IgD-negative memory B cell (primary cell): ENCODE data around the gene TTI1. TPM values are rescaled to one million over a fixed set of nuclear protein-coding genes. Genes with fewer than 3 reads are reported as not detected.

ENCODE experiments used
- H3K27ac Mint-ChIP-seq, 3 donors: one replicate each; pipeline ENCODE4 v1.8.0; 2020 to 2022; ENCODE audit warnings: mild to moderate bottlenecking in 3 of 3, mixed read lengths in 3 of 3, moderate library complexity in 1 of 3
- H3K27me3 Mint-ChIP-seq: one replicate; pipeline ENCODE4 v1.8.0; 2021; ENCODE audit warnings: mixed read lengths
- H3K36me3 Mint-ChIP-seq: one replicate; pipeline ENCODE4 v1.8.0; 2020; ENCODE audit warnings: mild to moderate bottlenecking, mixed read lengths
- H3K4me1 Mint-ChIP-seq, 3 donors: one replicate each; pipeline ENCODE4 v1.8.0; 2020 to 2022; ENCODE audit warnings: mixed read lengths in 3 of 3, mild to moderate bottlenecking in 1 of 3
- H3K4me3 Mint-ChIP-seq, 4 donors: one replicate each; pipeline ENCODE4 v1.8.0; 2020 to 2022; ENCODE audit warnings: mild to moderate bottlenecking in 4 of 4, mixed read lengths in 4 of 4, moderate library complexity in 3 of 4
- H3K9me3 Mint-ChIP-seq, 3 donors: one replicate each; pipeline ENCODE4 v1.8.0; 2020 to 2021; ENCODE audit warnings: mixed read lengths in 3 of 3, mild to moderate bottlenecking in 1 of 3
- polyA plus RNA-seq: library from polyadenylated mRNA; unstranded; fragments of 300-500 nt; fragmentation: Illumina TruSeq; gene quantifications from one replicate; pipeline ENCODE4 v1.2.3, GENCODE V29; 2021

The TTI1 gene
- polyA plus RNA-seq, 1 donor from 2014 or later: 14.4 TPM

DNA sequence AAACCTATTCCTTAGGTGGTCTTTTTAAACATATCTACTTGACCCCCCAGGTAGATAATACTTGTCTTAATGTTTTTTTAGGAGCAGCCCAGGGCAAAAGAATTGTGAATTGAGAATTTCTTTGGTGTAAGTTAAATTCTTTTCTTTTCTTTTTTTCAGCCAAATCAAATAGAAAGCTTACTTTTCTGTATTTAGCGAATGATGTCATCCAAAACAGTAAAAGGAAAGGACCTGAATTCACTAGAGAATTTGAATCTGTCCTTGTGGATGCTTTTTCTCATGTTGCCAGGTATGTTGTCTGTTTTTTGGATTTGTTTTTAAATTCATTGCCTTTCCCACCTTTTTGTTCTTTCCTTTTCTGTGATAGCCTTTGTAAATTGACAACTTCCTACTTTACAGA is 7.0 kb upstream of the TTI1 start:
- H3K27me3 Mint-ChIP-seq: no peaks in the 10 kb centered on the region
- H3K4me3 Mint-ChIP-seq: no peak overlapping the region
- peaks cover 8% of the 10 kb centered on the region for H3K36me3 Mint-ChIP-seq
- H3K9me3 Mint-ChIP-seq: no peaks in the 10 kb centered on the region
- peak overlapping the region in 1 of 3 donors; percentile 53 for H3K27ac Mint-ChIP-seq
- H3K4me1 Mint-ChIP-seq: peaks cover 14 to 28% (median 26%) of the 10 kb centered on the region in 3 donors

DNA sequence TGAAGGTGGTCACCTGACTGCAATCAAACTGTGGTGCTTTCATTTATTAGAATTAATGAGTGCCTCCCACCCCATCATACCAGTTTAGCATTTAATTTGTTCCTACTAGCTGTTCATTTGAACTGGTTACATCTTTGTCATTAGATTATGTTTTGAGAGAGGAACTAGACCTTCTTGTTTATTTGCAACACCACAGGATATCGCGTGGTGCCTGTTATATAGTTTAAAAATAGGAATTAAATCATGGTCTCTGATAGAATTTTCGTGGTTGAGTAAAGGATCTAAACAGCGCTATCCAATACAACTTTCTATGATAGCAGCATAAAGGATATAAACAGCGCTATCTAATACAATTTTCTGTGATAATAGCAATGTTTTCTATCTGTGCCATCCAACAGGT is 3.1 kb upstream of the TTI1 start:
- H3K27me3 Mint-ChIP-seq: peaks cover 1% of the 10 kb centered on the region
- no peaks in the 10 kb centered on the region for H3K9me3 Mint-ChIP-seq
- peaks cover 2% of the 10 kb centered on the region for H3K36me3 Mint-ChIP-seq
- H3K4me1 Mint-ChIP-seq: peaks cover 38 to 54% (median 45%) of the 10 kb centered on the region in 3 donors
- H3K4me3 Mint-ChIP-seq: peak overlapping the region in 1 of 4 donors; percentile 100
- H3K27ac Mint-ChIP-seq: peak overlapping the region in 1 of 3 donors; percentile 100

DNA sequence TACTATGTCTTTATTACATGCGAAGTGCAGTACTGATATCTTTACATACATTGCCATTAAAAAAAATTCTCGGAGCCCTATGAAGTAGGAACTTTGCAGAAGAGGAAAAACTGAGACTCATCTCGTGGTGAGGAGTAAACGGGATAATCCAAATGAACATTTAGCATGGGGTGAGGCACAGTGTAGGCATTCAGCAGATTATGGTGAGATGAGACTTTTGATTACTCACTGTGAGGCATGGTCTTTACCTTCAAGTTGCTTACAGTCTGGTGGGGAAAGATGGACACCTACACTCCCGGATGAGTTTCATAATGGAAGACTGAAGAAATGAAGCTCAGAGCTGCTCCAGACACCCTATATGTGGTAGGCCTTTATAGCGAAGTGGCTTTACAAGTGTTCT is 1.7 kb upstream of the TTI1 start:
- H3K4me3 Mint-ChIP-seq: peak overlapping the region; percentile 96 to 100 (median 98)
- H3K9me3 Mint-ChIP-seq: no peaks in the 10 kb centered on the region
- H3K27me3 Mint-ChIP-seq: peaks cover 1% of the 10 kb centered on the region
- peaks cover 46 to 56% (median 53%) of the 10 kb centered on the region in 3 donors for H3K4me1 Mint-ChIP-seq
- peaks cover 2% of the 10 kb centered on the region for H3K36me3 Mint-ChIP-seq
- peak overlapping the region in 2 of 3 donors; percentile 95 to 100 for H3K27ac Mint-ChIP-seq

DNA sequence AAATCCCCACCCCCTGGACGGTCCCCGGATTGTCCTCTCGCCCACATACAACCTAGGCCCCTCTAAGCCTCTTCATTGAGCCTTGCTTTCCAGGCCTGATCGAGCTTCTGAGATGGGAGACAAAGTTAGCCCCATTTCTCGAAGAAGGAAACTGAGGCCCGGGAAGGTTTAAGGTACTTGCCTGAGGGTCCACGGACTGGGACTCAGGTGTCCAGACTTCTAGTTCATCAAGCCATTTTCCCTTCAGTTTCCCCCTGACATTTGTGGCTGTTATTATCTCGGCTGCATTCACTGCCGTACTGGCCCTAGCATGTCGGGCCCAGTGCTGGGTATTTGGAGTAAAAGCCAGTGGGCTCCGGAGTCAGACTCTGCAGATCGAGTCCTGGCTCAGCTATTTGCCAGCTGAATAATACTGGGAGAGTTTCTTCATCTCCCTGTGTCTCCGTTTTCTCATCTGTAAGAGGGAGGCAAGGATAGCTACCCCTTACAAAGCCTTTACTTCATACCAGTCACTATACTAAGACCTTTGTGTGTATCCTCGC is 923 bp upstream of the TTI1 start:
- peak overlapping the region; percentile 96 to 100 (median 98) for H3K4me3 Mint-ChIP-seq
- peaks cover 2% of the 10 kb centered on the region for H3K36me3 Mint-ChIP-seq
- H3K4me1 Mint-ChIP-seq: peaks cover 49 to 59% (median 55%) of the 10 kb centered on the region in 3 donors
- H3K9me3 Mint-ChIP-seq: no peaks in the 10 kb centered on the region
- H3K27me3 Mint-ChIP-seq: peaks cover 1% of the 10 kb centered on the region
- H3K27ac Mint-ChIP-seq: peak overlapping the region; percentile 95 to 100 (median 99)

DNA sequence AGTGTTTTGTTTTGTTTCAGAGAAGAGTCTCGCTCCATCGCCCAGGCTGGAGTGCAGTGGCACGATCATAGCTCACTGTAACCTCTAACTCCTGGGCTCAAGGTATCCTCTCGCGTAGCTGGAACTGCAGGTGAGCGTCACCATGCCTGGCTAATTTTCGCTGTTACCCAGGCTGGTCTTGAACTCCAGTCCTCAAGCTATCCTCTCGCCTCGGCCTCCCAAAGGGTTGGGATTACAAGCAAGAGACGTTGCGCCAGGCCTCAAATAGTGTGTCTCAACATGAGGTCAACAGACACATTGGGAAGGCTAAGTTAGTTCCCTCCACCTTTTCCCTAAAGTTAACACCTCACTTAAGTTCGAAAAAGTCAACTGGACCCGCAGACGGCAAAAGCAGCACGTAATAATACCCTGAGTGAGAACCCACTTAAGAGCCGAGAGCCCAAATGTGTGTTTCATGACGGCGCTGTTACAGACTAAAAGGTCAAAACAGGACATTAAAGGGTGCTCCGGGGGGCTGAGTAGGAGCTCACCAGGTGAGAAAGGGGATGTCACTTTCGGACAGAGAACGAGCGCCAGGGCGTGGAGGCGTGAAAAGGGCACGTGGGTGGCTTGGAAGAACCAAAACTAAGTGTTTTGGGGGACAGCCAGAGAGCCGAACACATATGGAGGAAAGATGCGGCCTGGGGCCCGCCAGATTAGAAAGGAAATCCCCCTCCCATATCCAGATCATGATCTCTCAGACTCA is 499 bp downstream of the TTI1 start:
- Mint-ChIP-seq H3K9me3 (no peaks in the 10 kb centered on the region), H3K27ac (peak overlapping the region; percentile 95 to 100 (median 99)), H3K36me3 (peaks cover 5% of the 10 kb centered on the region), H3K27me3 (peaks cover 1% of the 10 kb centered on the region), H3K4me1 (peaks cover 52 to 69% (median 62%) of the 10 kb centered on the region in 3 donors), H3K4me3 (peak overlapping the region; percentile 96 to 100 (median 98))

DNA sequence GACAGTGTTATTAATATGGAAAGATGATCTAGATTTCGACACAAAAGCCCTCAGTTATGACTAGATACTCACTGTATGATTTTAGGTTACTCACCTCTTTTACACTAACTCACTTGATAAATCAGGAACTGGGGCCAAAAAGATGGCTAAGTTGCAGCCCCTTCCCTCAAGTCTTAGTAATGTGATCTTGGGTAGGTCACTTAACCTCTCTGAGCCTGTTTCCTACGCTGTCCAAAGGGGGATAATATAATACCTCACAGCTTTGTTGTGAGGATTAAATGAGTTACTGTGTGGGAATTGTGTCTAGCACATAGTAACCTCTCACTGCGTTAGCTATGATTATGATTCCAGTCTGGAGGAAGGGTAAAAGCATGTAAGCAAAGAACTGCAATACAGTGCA is 1.3 kb downstream of the TTI1 start:
- H3K4me3 Mint-ChIP-seq: peak overlapping the region; percentile 96 to 100 (median 98)
- H3K4me1 Mint-ChIP-seq: peaks cover 45 to 66% (median 55%) of the 10 kb centered on the region in 3 donors
- peak overlapping the region in 2 of 3 donors; percentile 99 to 100 for H3K27ac Mint-ChIP-seq
- peaks cover 3% of the 10 kb centered on the region for H3K36me3 Mint-ChIP-seq
- H3K27me3 Mint-ChIP-seq: peaks cover 1% of the 10 kb centered on the region
- no peaks in the 10 kb centered on the region for H3K9me3 Mint-ChIP-seq

DNA sequence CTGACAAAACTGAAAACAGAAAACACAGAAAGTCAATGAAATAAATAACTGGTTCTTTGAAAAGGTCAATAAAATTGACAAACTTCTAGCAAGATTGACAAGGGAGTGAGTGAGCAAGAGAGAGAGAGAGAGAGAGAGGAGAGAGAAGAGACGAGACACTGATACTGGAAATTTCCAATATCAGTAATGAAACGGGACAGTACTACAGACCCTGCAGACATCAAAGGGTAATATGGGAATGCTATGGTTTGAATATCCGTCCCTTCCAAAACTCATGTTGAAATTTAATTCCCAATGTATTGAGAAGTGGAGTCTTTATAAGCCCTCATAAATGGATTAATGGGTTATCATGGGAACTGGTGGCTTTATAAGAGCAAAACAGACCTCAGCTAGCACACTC is 3.8 kb downstream of the TTI1 start:
- Mint-ChIP-seq H3K27ac (no peak overlapping the region), H3K9me3 (no peaks in the 10 kb centered on the region), H3K4me3 (peak overlapping the region in 2 of 4 donors; percentile 28 to 70), H3K4me1 (peaks cover 39 to 62% (median 40%) of the 10 kb centered on the region in 3 donors), H3K27me3 (peaks cover 1% of the 10 kb centered on the region), H3K36me3 (peaks cover 6% of the 10 kb centered on the region)

DNA sequence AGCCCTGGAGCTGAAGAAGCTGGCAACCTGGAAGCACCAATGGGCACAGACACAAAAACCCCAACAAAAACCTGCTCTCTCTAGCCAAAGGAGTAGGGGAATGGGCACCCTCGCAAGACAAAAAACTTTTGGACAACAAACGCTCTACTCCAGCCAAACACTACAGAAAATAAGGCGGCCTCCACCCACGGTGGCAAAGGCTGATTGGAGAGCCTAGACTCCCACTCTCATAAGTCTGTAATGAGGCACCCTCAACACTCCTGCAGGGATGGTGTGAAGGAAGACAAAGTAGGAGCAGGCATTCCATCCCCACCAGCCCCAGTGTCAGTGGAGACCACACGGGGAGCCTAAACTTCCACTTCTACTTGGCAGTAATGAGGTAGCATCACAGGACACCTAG is 8.8 kb downstream of the TTI1 start:
- no peak overlapping the region for H3K27ac Mint-ChIP-seq
- peaks cover 6% of the 10 kb centered on the region for H3K36me3 Mint-ChIP-seq
- H3K9me3 Mint-ChIP-seq: no peaks in the 10 kb centered on the region
- H3K4me1 Mint-ChIP-seq: peaks cover 18 to 37% (median 26%) of the 10 kb centered on the region in 3 donors
- no peaks in the 10 kb centered on the region for H3K27me3 Mint-ChIP-seq
- H3K4me3 Mint-ChIP-seq: no peak overlapping the region

DNA sequence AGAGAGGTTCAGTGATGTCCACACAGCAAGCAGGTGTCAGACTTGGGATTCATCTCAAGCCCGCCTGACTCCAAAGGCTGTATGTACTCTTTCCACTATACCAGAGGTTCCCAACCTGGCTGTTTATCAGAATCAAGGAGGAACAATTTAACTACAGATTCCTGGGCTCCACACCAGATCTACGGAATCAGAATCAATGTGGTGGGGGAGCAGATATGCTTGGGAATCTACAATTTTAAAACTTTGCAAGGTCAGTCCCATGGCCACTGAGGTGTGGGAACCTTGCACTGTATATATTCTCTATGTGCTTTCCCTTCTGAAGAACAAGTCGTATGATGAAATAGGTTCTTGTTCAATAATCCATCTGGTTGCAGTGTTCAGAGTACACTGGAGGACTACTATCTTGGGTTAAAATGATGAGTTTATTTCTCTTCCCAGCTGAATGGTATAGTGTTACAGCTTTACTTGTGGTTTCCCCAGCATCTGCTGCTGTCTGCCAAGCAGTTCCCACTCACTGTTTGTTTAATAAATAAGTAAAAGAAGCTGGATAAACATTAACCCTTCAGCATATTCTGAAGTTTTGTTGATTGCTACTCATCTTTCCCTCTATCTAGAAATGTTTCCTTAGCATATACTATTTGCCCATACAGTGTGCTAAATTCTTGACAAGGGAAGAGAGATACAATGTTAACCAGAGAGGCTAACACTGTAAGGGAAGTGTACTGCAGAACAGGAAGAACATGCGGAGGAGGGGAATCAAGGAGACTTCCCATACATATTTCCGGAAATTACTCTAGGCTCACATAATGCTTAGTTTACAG is 9.9 kb downstream of the TTI1 start:
- H3K9me3 Mint-ChIP-seq: peaks cover 0 to 1% (median 0%) of the 10 kb centered on the region in 3 donors
- H3K36me3 Mint-ChIP-seq: peaks cover 7% of the 10 kb centered on the region
- H3K27me3 Mint-ChIP-seq: no peaks in the 10 kb centered on the region
- peaks cover 10 to 30% (median 19%) of the 10 kb centered on the region in 3 donors for H3K4me1 Mint-ChIP-seq
- no peak overlapping the region for H3K27ac Mint-ChIP-seq
- H3K4me3 Mint-ChIP-seq: no peak overlapping the region

DNA sequence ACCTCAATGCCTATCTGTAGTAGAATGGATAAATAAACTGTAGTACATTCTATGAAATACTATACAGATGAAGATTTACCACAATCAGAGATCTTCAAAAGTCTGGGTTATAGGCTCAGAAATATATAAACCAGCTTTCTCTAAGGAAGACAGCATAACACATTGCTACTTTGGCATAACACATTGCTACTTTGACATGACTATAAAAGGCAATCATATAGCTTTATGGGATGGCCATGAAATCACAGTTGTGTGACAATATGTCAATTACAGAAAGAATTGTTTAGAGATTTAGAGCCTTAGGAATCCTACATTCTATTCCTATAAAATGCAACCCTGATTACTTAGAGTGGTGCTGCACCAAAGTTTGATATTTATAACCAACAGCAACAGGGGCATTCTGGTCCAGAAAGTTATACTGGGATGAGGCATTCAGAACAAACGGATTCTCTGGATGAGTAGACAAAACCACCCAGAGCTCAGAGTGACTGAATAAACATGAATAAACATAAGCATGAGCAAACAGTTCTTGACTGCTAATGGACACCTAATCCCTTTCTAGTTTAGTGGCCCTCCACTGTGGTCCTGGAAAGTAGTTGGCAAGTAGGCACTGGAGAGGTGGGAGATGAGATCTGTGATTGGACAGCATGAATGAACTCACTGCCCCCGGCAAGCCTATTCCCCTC is 12.0 kb downstream of the TTI1 start:
- H3K4me1 Mint-ChIP-seq: peaks cover 6 to 18% (median 11%) of the 10 kb centered on the region in 3 donors
- no peak overlapping the region for H3K4me3 Mint-ChIP-seq
- H3K27ac Mint-ChIP-seq: no peak overlapping the region
- peaks cover 0 to 3% (median 0%) of the 10 kb centered on the region in 3 donors for H3K9me3 Mint-ChIP-seq
- H3K27me3 Mint-ChIP-seq: no peaks in the 10 kb centered on the region
- peaks cover 16% of the 10 kb centered on the region for H3K36me3 Mint-ChIP-seq

DNA sequence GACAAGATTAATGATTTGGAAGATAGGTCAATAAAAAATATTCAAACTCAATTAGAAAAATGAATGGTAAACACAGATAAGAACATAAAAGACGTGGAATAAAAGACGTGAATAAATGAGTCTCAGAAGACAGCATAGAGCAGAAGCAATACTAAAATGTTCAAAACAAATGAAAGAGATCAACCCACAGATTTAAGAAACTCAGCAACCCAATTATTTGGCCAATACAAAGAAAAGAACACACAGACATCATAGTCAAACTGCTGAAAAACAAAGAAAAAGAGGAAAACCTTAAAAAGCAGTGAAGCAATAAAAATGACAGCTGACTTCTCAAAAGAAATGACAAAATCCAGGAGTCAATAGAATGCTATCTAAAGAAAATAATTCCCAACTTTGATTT is 14.9 kb downstream of the TTI1 start:
- Mint-ChIP-seq H3K9me3 (peaks cover 0 to 3% (median 0%) of the 10 kb centered on the region in 3 donors), H3K4me1 (peaks cover 2 to 12% (median 6%) of the 10 kb centered on the region in 3 donors), H3K36me3 (peaks cover 16% of the 10 kb centered on the region), H3K4me3 (no peak overlapping the region), H3K27ac (no peak overlapping the region), H3K27me3 (no peaks in the 10 kb centered on the region)

DNA sequence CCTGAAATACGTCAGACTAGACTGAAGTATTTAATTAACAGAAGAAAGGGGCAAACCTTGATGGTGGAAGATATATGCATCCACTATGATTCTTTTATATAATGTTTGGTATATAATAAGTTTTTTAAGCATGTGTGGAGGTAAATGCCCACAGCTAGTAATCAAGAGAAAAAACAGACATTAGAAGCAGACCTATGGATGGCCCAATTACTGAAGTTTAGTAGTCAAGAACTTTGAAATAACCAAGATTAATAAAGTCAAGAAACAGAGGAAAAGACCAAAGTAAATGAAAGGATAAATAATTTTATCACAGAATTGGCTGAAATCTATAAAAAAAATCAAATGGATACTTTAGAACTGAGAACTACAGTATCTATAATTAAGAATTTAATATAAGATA is 15.3 kb downstream of the TTI1 start:
- peaks cover 2 to 12% (median 6%) of the 10 kb centered on the region in 3 donors for H3K4me1 Mint-ChIP-seq
- no peak overlapping the region for H3K4me3 Mint-ChIP-seq
- peaks cover 0 to 3% (median 0%) of the 10 kb centered on the region in 3 donors for H3K9me3 Mint-ChIP-seq
- H3K27ac Mint-ChIP-seq: no peak overlapping the region
- H3K36me3 Mint-ChIP-seq: peaks cover 16% of the 10 kb centered on the region
- H3K27me3 Mint-ChIP-seq: no peaks in the 10 kb centered on the region

DNA sequence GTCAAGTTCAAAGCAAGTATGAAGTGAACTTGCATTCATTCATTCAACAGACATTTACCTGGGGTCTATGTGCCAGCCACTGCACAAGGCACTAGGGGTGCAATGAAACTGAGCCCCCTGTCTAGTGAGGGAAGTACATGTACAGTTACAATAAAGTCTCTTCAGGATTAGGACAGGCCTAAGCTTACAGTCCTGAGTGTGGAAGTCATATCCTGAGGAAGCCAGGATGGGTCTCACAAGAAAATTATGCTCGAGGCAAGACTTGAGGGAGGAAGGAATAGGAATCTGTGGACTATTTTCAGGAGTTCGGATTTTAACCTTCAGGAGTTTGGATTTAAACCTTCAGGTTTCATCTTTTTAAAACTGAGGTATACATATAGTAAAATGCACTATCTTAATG is 19.4 kb downstream of the TTI1 start:
- Mint-ChIP-seq H3K36me3 (peaks cover 17% of the 10 kb centered on the region), H3K9me3 (peaks cover 0 to 3% (median 0%) of the 10 kb centered on the region in 3 donors), H3K27ac (no peak overlapping the region), H3K4me1 (no peaks in the 10 kb centered on the region), H3K4me3 (no peak overlapping the region), H3K27me3 (no peaks in the 10 kb centered on the region)

DNA sequence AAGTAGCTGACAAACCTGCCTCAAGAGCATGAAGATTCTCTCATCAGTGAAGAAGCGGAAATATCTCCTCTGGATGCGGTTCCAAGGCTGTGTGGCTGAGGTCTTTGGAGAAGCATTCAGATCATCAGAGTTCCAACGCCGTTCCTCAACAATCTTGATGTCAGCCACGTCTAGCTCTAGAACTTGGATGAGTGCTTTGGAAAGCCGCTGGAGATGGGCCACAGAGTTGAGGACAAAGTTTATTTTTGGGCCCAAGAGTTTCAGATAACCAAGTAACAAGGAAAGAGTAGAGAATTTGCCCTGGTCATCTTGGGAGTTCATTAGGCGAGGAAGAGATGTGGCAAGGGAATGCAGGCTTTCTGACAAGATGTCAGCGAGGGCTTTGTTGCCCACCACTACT is 20.9 kb downstream of the TTI1 start:
- Mint-ChIP-seq H3K4me1 (no peaks in the 10 kb centered on the region), H3K27me3 (no peaks in the 10 kb centered on the region), H3K9me3 (no peaks in the 10 kb centered on the region), H3K4me3 (no peak overlapping the region), H3K36me3 (peaks cover 9% of the 10 kb centered on the region), H3K27ac (no peak overlapping the region)
